SK-N-SH treated with all-trans-retinoic acid at 6 μM for 48 hours (cell line): ENCODE results near the gene MOCS1.

Source experiments
- ATAC-seq: fragments of 200-7000 bp; cut with Tn5 transposase; 3 replicates; pipeline ENCODE4 v1.9.1; 2020; ENCODE audit warnings: mild to moderate bottlenecking, moderate library complexity
- ARNTL ChIP-seq: fragments of 450-650 bp; formaldehyde crosslinking; IDR thresholded peaks from 2 replicates; pipeline ENCODE4 v1.5.0; 2020; ENCODE audit warnings: low read depth, mild to moderate bottlenecking, moderate library complexity, borderline replicate concordance
- BACH2 ChIP-seq: fragments of 250-450 bp; sonication (Bioruptor Pico); IDR thresholded peaks from 2 replicates; pipeline ENCODE4 v1.9.0; 2021; ENCODE audit warnings: mild to moderate bottlenecking, borderline replicate concordance
- CREB5 ChIP-seq: fragments of 250-450 bp; sonication (Bioruptor Pico); IDR thresholded peaks from 2 replicates; pipeline ENCODE4 v1.5.1; 2020; ENCODE audit warnings: low read depth, mild to moderate bottlenecking, moderate library complexity
- ESRRG ChIP-seq: fragments of 250-450 bp; sonication (Bioruptor Pico); IDR thresholded peaks from 2 replicates; pipeline ENCODE4 v1.6.1; 2021; ENCODE audit warnings: mild to moderate bottlenecking
- ISL1 ChIP-seq: fragments of 250-450 bp; sonication (Bioruptor Pico); IDR thresholded peaks from 2 replicates; pipeline ENCODE4 v2.1.2; 2022; ENCODE audit warnings: mild to moderate bottlenecking, moderate library complexity
- OSR1 ChIP-seq: fragments of 250-450 bp; sonication (Bioruptor Pico); IDR thresholded peaks from 2 replicates; pipeline ENCODE4 v1.8.0; 2022; ENCODE audit warnings: moderate library complexity, mild to moderate bottlenecking, inconsistent platforms
- PATZ1 ChIP-seq: fragments of 250-450 bp; sonication (Bioruptor Pico); IDR thresholded peaks from 2 replicates; pipeline ENCODE4 v1.8.0; 2020; ENCODE audit warnings: mild to moderate bottlenecking, moderate library complexity, borderline replicate concordance
- POU6F1 ChIP-seq: fragments of 250-450 bp; sonication (Bioruptor Pico); IDR thresholded peaks from 2 replicates; pipeline ENCODE4 v1.8.0; 2021; ENCODE audit warnings: low read depth, mild to moderate bottlenecking, moderate library complexity, borderline replicate concordance
- PPARA ChIP-seq: fragments of 250-450 bp; sonication (Bioruptor Pico); IDR thresholded peaks from 2 replicates; pipeline ENCODE4 v1.5.0; 2020; ENCODE audit warnings: mild to moderate bottlenecking, borderline replicate concordance
- RARB ChIP-seq: fragments of 250-450 bp; sonication (Bioruptor Pico); IDR thresholded peaks from 2 replicates; pipeline ENCODE4 v1.8.0; 2021; ENCODE audit warnings: mild to moderate bottlenecking, moderate library complexity
- SNAI2 ChIP-seq: fragments of 250-450 bp; sonication (Bioruptor Pico); IDR thresholded peaks from 2 replicates; pipeline ENCODE4 v1.5.0; 2020; ENCODE audit warnings: mild to moderate bottlenecking, moderate library complexity
- TCF4 ChIP-seq: fragments of 250-450 bp; sonication (Bioruptor Pico); IDR thresholded peaks from 2 replicates; pipeline ENCODE4 v1.8.0; 2021; ENCODE audit warnings: mild to moderate bottlenecking, moderate library complexity, borderline replicate concordance
- TOX ChIP-seq: fragments of 250-450 bp; sonication (Bioruptor Pico); IDR thresholded peaks from 2 replicates; pipeline ENCODE4 v1.8.0; 2021; ENCODE audit warnings: mild to moderate bottlenecking, moderate library complexity, borderline replicate concordance
- ZC3H10 ChIP-seq: fragments of 250-450 bp; sonication (Bioruptor Pico); IDR thresholded peaks from 2 replicates; pipeline ENCODE4 v1.5.1; 2021; ENCODE audit warnings: mild to moderate bottlenecking, moderate library complexity
- ZFP3 ChIP-seq: fragments of 250-450 bp; sonication (Bioruptor Pico); IDR thresholded peaks from 2 replicates; pipeline ENCODE4 v1.5.0; 2020; ENCODE audit warnings: mild to moderate bottlenecking, moderate library complexity
- ZFP30 ChIP-seq: fragments of 450-650 bp; formaldehyde crosslinking; IDR thresholded peaks from 2 replicates; pipeline ENCODE4 v1.5.0; 2022; ENCODE audit warnings: mild to moderate bottlenecking, moderate library complexity
- ZNF565 ChIP-seq: fragments of 450-650 bp; formaldehyde crosslinking; conservative IDR thresholded peaks from 2 replicates; pipeline ENCODE4 v1.5.0; 2020; ENCODE audit warnings: low read depth, mild to moderate bottlenecking, moderate library complexity
- ZNF70 ChIP-seq: fragments of 450-650 bp; formaldehyde crosslinking; IDR thresholded peaks from 2 replicates; pipeline ENCODE4 v1.5.0; 2020; ENCODE audit warnings: mild to moderate bottlenecking, moderate library complexity
- ZNF8 ChIP-seq: fragments of 450-650 bp; formaldehyde crosslinking; IDR thresholded peaks from 2 replicates; pipeline ENCODE4 v1.5.0; 2020; ENCODE audit warnings: mild to moderate bottlenecking, moderate library complexity
- TF ChIP-seq, protein P1 (sequence below): fragments of 250-450 bp; sonication (Bioruptor Pico); IDR thresholded peaks from 2 replicates; pipeline ENCODE4 v1.5.0; 2020; ENCODE audit warnings: mild to moderate bottlenecking, moderate library complexity
- TF ChIP-seq, protein P2 (sequence below): fragments of 250-450 bp; sonication (Bioruptor Pico); IDR thresholded peaks from 2 replicates; pipeline ENCODE4 v1.5.1; 2021; ENCODE audit warnings: mild to moderate bottlenecking, moderate library complexity

The MOCS1 gene

GRCh38 chr6:39934131-39934757 is at the start of gene MOCS1:
TSS of gene MOCS1 (minus strand) at chr6:39934462. CDS start at chr6:39934417, 45 bp downstream.
- peak; percentile 99 for ATAC-seq
- no peak for TF ChIP-seq TOX (CRISPR knock-in tag)
- TF ChIP-seq ZFP30 (CRISPR knock-in tag), result no peak
- TF ChIP-seq PATZ1, result no peak
- no peak for TF ChIP-seq ZNF8 (CRISPR knock-in tag)
- no peak for TF ChIP-seq OSR1 (CRISPR knock-in tag)
- TF ChIP-seq ESRRG (CRISPR knock-in tag), result no peak
- no peak for TF ChIP-seq ZNF70 (CRISPR knock-in tag)
- TF ChIP-seq, protein P1, sequence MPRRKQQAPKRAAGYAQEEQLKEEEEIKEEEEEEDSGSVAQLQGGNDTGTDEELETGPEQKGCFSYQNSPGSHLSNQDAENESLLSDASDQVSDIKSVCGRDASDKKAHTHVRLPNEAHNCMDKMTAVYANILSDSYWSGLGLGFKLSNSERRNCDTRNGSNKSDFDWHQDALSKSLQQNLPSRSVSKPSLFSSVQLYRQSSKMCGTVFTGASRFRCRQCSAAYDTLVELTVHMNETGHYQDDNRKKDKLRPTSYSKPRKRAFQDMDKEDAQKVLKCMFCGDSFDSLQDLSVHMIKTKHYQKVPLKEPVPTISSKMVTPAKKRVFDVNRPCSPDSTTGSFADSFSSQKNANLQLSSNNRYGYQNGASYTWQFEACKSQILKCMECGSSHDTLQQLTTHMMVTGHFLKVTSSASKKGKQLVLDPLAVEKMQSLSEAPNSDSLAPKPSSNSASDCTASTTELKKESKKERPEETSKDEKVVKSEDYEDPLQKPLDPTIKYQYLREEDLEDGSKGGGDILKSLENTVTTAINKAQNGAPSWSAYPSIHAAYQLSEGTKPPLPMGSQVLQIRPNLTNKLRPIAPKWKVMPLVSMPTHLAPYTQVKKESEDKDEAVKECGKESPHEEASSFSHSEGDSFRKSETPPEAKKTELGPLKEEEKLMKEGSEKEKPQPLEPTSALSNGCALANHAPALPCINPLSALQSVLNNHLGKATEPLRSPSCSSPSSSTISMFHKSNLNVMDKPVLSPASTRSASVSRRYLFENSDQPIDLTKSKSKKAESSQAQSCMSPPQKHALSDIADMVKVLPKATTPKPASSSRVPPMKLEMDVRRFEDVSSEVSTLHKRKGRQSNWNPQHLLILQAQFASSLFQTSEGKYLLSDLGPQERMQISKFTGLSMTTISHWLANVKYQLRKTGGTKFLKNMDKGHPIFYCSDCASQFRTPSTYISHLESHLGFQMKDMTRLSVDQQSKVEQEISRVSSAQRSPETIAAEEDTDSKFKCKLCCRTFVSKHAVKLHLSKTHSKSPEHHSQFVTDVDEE (CRISPR knock-in tag), result no peak
- TF ChIP-seq PPARA (CRISPR knock-in tag), result no peak
- TF ChIP-seq ZNF565, result no peak
- no peak for TF ChIP-seq BACH2 (CRISPR knock-in tag)

GRCh38 chr6:39984051-39984450 is 49.8 kb upstream of the MOCS1 start:
- TF ChIP-seq OSR1 (CRISPR knock-in tag), result no peak
- no peak for TF ChIP-seq ZFP30 (CRISPR knock-in tag)
- TF ChIP-seq ISL1 (CRISPR knock-in tag), result no peak
- no peak for TF ChIP-seq PPARA (CRISPR knock-in tag)
- no peak for TF ChIP-seq RARB (CRISPR knock-in tag)
- TF ChIP-seq TOX (CRISPR knock-in tag), result no peak
- no peak for TF ChIP-seq ARNTL (CRISPR knock-in tag)
- no peak for TF ChIP-seq ZFP3 (CRISPR knock-in tag)
- no peak for TF ChIP-seq BACH2 (CRISPR knock-in tag)
- no peak for TF ChIP-seq ZC3H10 (CRISPR knock-in tag)
- no peak for TF ChIP-seq TCF4 (CRISPR knock-in tag)
- TF ChIP-seq CREB5, result no peak
- TF ChIP-seq ZNF8 (CRISPR knock-in tag), result no peak
- no peak for TF ChIP-seq ZNF565
- TF ChIP-seq POU6F1 (CRISPR knock-in tag), result no peak
- TF ChIP-seq SNAI2, result no peak
- no peak for TF ChIP-seq PATZ1
- TF ChIP-seq ZNF70 (CRISPR knock-in tag), result no peak
- TF ChIP-seq, all 23 proteins: peak for 0
- ATAC-seq, result no peak

DNA sequence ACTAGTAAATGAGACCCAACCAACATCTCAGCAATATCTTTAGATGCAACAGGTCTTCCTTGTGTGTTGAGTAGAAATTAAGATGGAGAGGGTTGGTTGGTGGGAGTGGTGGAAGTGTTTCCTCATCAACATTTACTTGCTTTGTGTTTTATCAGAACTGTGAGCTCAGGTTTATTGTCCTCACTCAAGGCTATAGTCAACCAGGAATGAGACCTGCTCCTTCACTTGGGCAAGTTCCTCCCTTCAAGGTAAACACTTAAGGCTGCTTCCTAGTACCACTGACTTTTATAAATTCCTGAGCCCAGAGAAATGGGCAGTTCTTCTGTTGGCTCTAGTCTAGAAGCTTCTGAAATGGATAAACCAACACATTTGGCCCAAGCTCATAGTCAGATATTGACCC is 48.9 kb upstream of the MOCS1 start:
- TF ChIP-seq, protein P2, sequence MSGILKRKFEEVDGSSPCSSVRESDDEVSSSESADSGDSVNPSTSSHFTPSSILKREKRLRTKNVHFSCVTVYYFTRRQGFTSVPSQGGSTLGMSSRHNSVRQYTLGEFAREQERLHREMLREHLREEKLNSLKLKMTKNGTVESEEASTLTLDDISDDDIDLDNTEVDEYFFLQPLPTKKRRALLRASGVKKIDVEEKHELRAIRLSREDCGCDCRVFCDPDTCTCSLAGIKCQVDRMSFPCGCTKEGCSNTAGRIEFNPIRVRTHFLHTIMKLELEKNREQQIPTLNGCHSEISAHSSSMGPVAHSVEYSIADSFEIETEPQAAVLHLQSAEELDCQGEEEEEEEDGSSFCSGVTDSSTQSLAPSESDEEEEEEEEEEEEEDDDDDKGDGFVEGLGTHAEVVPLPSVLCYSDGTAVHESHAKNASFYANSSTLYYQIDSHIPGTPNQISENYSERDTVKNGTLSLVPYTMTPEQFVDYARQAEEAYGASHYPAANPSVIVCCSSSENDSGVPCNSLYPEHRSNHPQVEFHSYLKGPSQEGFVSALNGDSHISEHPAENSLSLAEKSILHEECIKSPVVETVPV, result no peak
- TF ChIP-seq ESRRG (CRISPR knock-in tag) (no peak), ZNF70 (CRISPR knock-in tag) (no peak), TOX (CRISPR knock-in tag) (no peak), ZNF8 (CRISPR knock-in tag) (no peak), POU6F1 (CRISPR knock-in tag) (no peak), BACH2 (CRISPR knock-in tag) (no peak), ZC3H10 (CRISPR knock-in tag) (no peak), ARNTL (CRISPR knock-in tag) (no peak), CREB5 (no peak), ZFP3 (CRISPR knock-in tag) (no peak), SNAI2 (no peak), TCF4 (CRISPR knock-in tag) (no peak), RARB (CRISPR knock-in tag) (no peak), ZFP30 (CRISPR knock-in tag) (no peak)
- TF ChIP-seq, all 23 proteins: peak for 0
- no peak for ATAC-seq
